HepG2 (cell line): ENCODE results near the gene PLXNB2. TPM values are rescaled to one million over a fixed set of nuclear protein-coding genes. Genes with fewer than 3 reads are reported as not detected.

ENCODE experiments used
- CTCF ChIP-seq: sonication (generic); formaldehyde crosslinking; IDR thresholded peaks from 2 replicates; pipeline ENCODE4 v1.5.0; 2020; ENCODE audit warnings: mild to moderate bottlenecking, missing genetic modification reagents, moderate library complexity
- HMGXB4 ChIP-seq, 2 experiments: sonication (generic) in 1 of 2; formaldehyde crosslinking in 1 of 2; IDR thresholded peaks; 2 replicates each; pipeline versions ENCODE4 v1.4.0 to v1.6.1; 2018 to 2020; ENCODE audit warnings: missing genetic modification reagents in 2 of 2, borderline replicate concordance in 1 of 2, low read depth in 1 of 2, mild to moderate bottlenecking in 1 of 2, missing biosample characterization in 1 of 2
- HNRNPL ChIP-seq: fragments of 200-400 bp; formaldehyde crosslinking; IDR thresholded peaks from 2 replicates; pipeline ENCODE4 v1.6.1; 2017; ENCODE audit warnings: mild to moderate bottlenecking, low read depth, low read length
- KMT2B ChIP-seq: IDR thresholded peaks from 2 replicates; pipeline ENCODE4 v1.6.1; 2016; ENCODE audit warnings: missing genetic modification reagents, missing compliant biosample characterization
- LRRFIP1 ChIP-seq: sonication (generic); formaldehyde crosslinking; conservative IDR thresholded peaks from 2 replicates; pipeline ENCODE4 v1.4.0; 2020; ENCODE audit warnings: missing genetic modification reagents
- MED1 ChIP-seq: sonication (generic); formaldehyde crosslinking; IDR thresholded peaks from 2 replicates; pipeline ENCODE4 v1.4.0; 2020; ENCODE audit warnings: missing genetic modification reagents
- PATZ1 ChIP-seq: sonication (generic); formaldehyde crosslinking; IDR thresholded peaks from 2 replicates; pipeline ENCODE4 v1.4.0; 2020; ENCODE audit warnings: missing genetic modification reagents
- PRDM15 ChIP-seq: sonication (generic); formaldehyde crosslinking; IDR thresholded peaks from 2 replicates; pipeline ENCODE4 v1.4.0; 2020; ENCODE audit warnings: missing genetic modification reagents
- SOX13 ChIP-seq, 3 experiments: fragments of 450-650 bp in 1 of 3; sonication (generic) in 1 of 3; formaldehyde crosslinking in 1 of 3; IDR thresholded peaks in 2 of 3; conservative IDR thresholded peaks in 1 of 3; 2 replicates each; pipeline versions ENCODE4 v1.5.0 to v1.6.1; 2016 to 2020; ENCODE audit warnings: antibody characterized with exemption in 1 of 3, mild to moderate bottlenecking in 1 of 3, missing compliant biosample characterization in 1 of 3, missing genetic modification reagents in 1 of 3, moderate library complexity in 1 of 3
- TEAD3 ChIP-seq: optimal IDR thresholded peaks from 2 replicates; pipeline ENCODE3; 2016; ENCODE audit warnings: borderline replicate concordance
- ZNF574 ChIP-seq: sonication (generic); formaldehyde crosslinking; IDR thresholded peaks from 2 replicates; pipeline ENCODE4 v1.4.0; 2020; ENCODE audit warnings: missing genetic modification reagents
- polyA plus RNA-seq, 8 experiments: library from polyadenylated mRNA; depleted of rRNA in 3 of 8; stranded (reverse) in 7 of 8; unstranded in 1 of 8; fragments of >200 nt; fragmentation: Illumina TruSeq in 4 of 8; extraction: Trizol in 4 of 8; gene quantifications; 2 replicates each; pipeline versions ENCODE4 v1.2.1 to v1.2.3, GENCODE V29; 2011 to 2016; ENCODE audit warnings: low read depth in 4 of 8, missing spikeins in 1 of 8, mixed read lengths in 1 of 8; ENCODE audit not compliant: insufficient read depth in 1 of 8
- total RNA-seq, 5 experiments: library from RNA; depleted of rRNA; stranded (reverse); fragments of >200 nt; fragmentation: Illumina TruSeq; extraction: Trizol; gene quantifications; 2 replicates each; pipeline ENCODE4 v1.2.3, GENCODE V29; 2016; ENCODE audit warnings: low read depth in 1 of 5

Gene PLXNB2
- total and polyA plus RNA-seq, 2 of the 13 experiments (the other 11 are each of a cell fraction or from before 2014, with no cell fraction given), result 32.6 to 68.9 TPM

GRCh38 chr22:50276143-50276542 is 31.3 kb downstream of the PLXNB2 start (continued):
- TF ChIP-seq PRDM15 (CRISPR knock-in tag), result no peak
- TF ChIP-seq ZNF574, result peak; percentile 78
- no peak for TF ChIP-seq KMT2B
- TF ChIP-seq HMGXB4 (CRISPR knock-in tag; IDR thresholded peaks at IDR 0.05; ENCODE audit: borderline replicate concordance in 1 of 2, low read depth in 1 of 2), result peak; percentile 51 to 86
- peak; percentile 26 for TF ChIP-seq TEAD3 (CRISPR knock-in tag)
- TF ChIP-seq CTCF, result peak; percentile 75
- peak; percentile 41; the same call in 1 of the 2 replicates for TF ChIP-seq PATZ1 (CRISPR knock-in tag)
- TF ChIP-seq LRRFIP1 (CRISPR knock-in tag), result no peak
- peak; percentile 98 for TF ChIP-seq HNRNPL
- TF ChIP-seq MED1 (CRISPR knock-in tag), result no peak
- no peak for TF ChIP-seq SOX13 (IDR thresholded peaks at IDR 0.05)
- TF ChIP-seq SOX13 (CRISPR knock-in tag; conservative IDR thresholded peaks at IDR 0.05 in 1 of 2, IDR thresholded peaks at IDR 0.05 in 1 of 2), result no peak
